ENCODE measurements around the gene DHX30.

Gene DHX30

DNA sequence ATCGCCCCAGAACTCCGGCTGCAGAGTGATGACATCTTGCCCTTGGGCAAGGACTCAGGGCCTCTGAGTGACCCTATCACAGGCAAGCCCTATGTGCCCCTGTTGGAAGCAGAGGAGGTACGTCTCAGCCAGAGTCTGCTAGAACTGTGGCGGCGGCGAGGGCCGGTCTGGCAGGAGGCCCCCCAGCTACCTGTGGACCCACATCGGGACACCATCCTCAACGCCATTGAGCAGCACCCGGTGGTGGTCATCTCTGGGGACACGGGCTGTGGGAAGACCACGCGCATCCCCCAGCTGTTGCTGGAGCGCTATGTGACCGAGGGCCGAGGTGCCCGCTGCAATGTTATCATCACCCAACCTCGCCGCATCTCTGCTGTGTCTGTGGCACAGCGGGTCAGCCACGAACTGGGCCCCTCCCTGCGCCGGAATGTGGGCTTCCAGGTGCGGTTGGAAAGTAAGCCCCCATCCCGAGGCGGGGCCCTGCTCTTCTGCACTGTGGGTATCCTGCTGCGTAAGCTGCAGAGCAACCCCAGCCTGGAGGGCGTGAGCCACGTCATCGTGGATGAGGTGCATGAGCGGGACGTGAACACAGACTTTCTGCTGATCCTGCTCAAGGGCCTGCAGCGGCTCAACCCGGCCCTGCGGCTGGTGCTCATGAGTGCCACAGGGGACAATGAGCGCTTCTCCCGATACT is 43.4 kb downstream of the DHX30 start:
- H3K4me3 ChIP-seq (ENCODE audit: low read length), result no peak overlapping the region
- no peak for DNase-seq (ENCODE audit: low read depth)
- TF ChIP-seq, protein P1, sequence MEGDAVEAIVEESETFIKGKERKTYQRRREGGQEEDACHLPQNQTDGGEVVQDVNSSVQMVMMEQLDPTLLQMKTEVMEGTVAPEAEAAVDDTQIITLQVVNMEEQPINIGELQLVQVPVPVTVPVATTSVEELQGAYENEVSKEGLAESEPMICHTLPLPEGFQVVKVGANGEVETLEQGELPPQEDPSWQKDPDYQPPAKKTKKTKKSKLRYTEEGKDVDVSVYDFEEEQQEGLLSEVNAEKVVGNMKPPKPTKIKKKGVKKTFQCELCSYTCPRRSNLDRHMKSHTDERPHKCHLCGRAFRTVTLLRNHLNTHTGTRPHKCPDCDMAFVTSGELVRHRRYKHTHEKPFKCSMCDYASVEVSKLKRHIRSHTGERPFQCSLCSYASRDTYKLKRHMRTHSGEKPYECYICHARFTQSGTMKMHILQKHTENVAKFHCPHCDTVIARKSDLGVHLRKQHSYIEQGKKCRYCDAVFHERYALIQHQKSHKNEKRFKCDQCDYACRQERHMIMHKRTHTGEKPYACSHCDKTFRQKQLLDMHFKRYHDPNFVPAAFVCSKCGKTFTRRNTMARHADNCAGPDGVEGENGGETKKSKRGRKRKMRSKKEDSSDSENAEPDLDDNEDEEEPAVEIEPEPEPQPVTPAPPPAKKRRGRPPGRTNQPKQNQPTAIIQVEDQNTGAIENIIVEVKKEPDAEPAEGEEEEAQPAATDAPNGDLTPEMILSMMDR (conservative IDR thresholded peaks at IDR 0.05; ENCODE audit: low read depth, low read length), result no peak

DNA sequence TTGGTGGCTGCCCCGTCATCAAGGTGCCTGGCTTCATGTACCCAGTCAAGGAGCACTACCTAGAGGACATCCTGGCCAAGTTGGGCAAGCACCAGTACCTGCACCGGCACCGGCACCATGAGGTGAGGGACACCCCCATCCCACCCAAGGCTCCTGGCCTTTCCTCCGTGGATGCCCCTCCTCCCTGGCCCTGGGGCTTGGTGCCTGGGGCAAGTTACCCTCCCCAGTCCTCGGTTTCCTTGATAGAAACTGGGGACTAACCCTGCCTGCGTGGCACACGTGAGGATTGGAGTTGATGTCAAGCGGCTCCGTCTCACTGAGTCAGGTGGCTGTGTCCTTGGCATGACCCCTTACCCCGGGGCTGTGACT is 43.9 kb downstream of the DHX30 start:
- DNase-seq (ENCODE audit: low read depth), result no peak
- TF ChIP-seq, protein P1 (conservative IDR thresholded peaks at IDR 0.05; ENCODE audit: low read depth, low read length), result no peak
- no peak overlapping the region for H3K4me3 ChIP-seq (ENCODE audit: low read length)

DNA sequence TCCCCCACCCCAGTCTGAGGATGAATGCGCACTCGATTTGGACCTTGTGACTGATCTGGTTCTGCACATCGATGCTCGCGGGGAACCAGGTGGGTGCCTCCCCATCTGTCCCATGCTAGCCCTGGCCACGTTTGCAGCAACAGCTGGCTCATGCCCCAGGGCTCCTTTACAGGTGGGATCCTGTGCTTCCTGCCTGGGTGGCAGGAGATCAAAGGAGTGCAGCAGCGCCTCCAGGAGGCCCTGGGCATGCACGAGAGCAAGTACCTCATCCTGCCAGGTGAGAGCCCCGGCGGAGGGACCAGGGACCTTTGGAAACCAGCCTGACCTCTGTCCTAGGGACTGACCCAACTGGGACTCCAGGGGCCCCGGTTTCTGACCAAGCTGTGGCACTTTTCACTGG is 44.3 kb downstream of the DHX30 start:
- TF ChIP-seq, protein P1 (conservative IDR thresholded peaks at IDR 0.05; ENCODE audit: low read depth, low read length), result no peak
- no peak overlapping the region for H3K4me3 ChIP-seq (ENCODE audit: low read length)
- DNase-seq (ENCODE audit: low read depth), result no peak

DNA sequence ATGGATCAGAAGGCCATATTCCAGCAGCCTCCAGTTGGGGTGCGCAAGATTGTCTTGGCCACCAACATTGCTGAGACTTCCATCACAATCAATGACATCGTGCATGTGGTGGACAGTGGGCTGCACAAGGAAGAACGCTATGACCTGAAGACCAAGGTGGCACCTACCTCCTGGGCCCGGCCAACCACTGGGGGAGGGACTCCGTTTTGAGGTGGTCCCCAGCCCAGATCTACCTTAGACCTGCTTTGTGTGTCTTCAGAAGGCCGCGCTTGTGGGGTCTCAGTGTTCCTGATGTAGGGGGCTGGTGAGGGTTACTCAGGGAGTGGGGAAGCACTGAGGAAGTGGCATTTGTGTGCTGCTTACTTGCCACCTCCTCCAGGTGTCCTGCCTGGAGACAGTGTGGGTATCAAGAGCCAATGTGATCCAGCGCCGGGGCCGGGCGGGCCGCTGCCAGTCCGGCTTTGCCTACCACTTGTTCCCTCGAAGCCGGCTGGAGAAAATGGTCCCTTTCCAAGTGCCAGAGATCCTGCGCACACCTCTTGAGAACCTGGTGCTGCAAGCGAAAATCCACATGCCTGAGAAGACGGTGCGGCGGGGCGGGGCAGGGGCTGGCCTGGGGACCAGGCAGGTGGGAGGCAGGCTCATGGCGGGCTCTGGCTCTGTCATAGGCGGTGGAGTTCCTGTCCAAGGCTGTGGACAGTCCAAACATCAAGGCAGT is 45.0 kb downstream of the DHX30 start:
- DNase-seq (ENCODE audit: low read depth), result no peak
- no peak overlapping the region for H3K4me3 ChIP-seq (ENCODE audit: low read length)
- TF ChIP-seq, protein P1 (conservative IDR thresholded peaks at IDR 0.05; ENCODE audit: low read depth, low read length), result no peak

DNA sequence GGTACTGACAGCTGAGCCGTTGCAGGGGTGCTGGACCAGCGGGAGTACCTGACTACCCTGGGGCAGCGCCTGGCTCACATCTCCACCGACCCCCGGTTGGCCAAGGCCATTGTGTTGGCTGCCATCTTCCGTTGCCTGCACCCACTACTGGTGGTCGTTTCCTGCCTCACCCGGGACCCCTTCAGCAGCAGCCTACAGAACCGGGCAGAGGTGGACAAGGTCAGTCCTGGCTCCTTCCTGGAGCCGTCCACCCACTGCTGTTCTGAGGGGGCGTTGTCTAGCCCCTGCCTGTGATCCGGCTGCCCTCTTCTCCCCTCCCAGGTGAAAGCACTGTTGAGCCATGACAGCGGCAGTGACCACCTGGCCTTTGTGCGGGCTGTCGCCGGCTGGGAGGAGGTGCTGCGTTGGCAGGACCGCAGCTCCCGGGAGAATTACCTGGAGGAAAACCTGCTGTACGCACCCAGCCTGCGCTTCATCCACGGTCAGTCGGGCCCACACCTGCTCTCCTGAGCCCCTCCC is 45.7 kb downstream of the DHX30 start:
- no peak for DNase-seq (ENCODE audit: low read depth)
- TF ChIP-seq, protein P1 (conservative IDR thresholded peaks at IDR 0.05; ENCODE audit: low read depth, low read length), result no peak

DNA sequence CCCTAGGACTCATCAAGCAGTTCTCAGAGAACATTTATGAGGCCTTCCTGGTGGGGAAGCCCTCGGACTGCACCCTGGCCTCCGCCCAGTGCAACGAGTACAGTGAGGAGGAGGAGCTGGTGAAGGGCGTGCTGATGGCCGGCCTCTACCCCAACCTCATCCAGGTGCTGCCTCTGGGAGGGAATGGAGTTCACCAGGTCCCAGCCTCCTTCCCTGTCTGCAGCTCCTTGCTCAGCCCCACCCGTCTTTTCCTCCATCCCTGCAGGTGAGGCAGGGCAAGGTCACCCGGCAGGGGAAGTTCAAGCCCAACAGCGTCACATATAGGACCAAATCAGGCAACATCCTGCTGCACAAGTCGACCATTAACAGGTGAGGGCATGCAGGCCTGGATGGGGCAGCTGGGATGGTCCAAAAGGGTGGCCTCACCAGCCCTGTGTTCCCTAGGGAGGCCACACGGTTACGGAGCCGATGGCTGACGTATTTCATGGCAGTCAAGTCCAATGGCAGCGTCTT is 46.3 kb downstream of the DHX30 start:
- DNase-seq (ENCODE audit: low read depth), result no peak
- no peak overlapping the region for H3K4me3 ChIP-seq (ENCODE audit: low read length)
- TF ChIP-seq, protein P1 (conservative IDR thresholded peaks at IDR 0.05; ENCODE audit: low read depth, low read length), result no peak

More for the DNA sequence above, 45.7 kb downstream of the DHX30 start:
- H3K4me3 ChIP-seq (ENCODE audit: low read length), result no peak overlapping the region
